Measurements from ENCODE around the gene NFATC1. TPM values are rescaled to one million over a fixed set of nuclear protein-coding genes. Genes with fewer than 3 reads are reported as not detected.

Gene NFATC1
- total RNA-seq, 1 donor from 2014 or later, result 7.1 TPM

- H3K27ac Mint-ChIP-seq (ENCODE audit: unreplicated experiment), result no peak overlapping the region
- TF ChIP-seq CTCF (IDR thresholded peaks at IDR 0.05), result no peak
Observed at GRCh38 chr18:79371561-79372121, 24.1 kb upstream of the NFATC1 start.

GRCh38 chr18:79372461-79372860 is 23.3 kb upstream of the NFATC1 start:
- no peak for TF ChIP-seq CTCF (IDR thresholded peaks at IDR 0.05)
- no peaks in the 10 kb centered on the region for H3K9me3 Mint-ChIP-seq (ENCODE audit: low read depth)
- DNase-seq (ENCODE audit: low spot score), result no peak
- H3K4me3 Mint-ChIP-seq (ENCODE audit: unreplicated experiment), result no peak overlapping the region
- no peaks in the 10 kb centered on the region for H3K4me1 Mint-ChIP-seq (ENCODE audit: low read depth)
- H3K36me3 Mint-ChIP-seq (ENCODE audit: low read depth), result peaks cover 2% of the 10 kb centered on the region
- no peak overlapping the region for H3K27ac Mint-ChIP-seq (ENCODE audit: unreplicated experiment)
- H3K27me3 Mint-ChIP-seq (ENCODE audit: low read depth), result no peaks in the 10 kb centered on the region

More at GRCh38 chr18:79371561-79372121, 24.1 kb upstream of the NFATC1 start:
- no peaks in the 10 kb centered on the region for H3K27me3 Mint-ChIP-seq (ENCODE audit: low read depth)
- H3K4me3 Mint-ChIP-seq (ENCODE audit: unreplicated experiment), result no peak overlapping the region
- DNase-seq (ENCODE audit: low spot score), result no peak
- no peaks in the 10 kb centered on the region for H3K4me1 Mint-ChIP-seq (ENCODE audit: low read depth)
- H3K9me3 Mint-ChIP-seq (ENCODE audit: low read depth), result no peaks in the 10 kb centered on the region
- H3K36me3 Mint-ChIP-seq (ENCODE audit: low read depth), result peaks cover 2% of the 10 kb centered on the region

DNA sequence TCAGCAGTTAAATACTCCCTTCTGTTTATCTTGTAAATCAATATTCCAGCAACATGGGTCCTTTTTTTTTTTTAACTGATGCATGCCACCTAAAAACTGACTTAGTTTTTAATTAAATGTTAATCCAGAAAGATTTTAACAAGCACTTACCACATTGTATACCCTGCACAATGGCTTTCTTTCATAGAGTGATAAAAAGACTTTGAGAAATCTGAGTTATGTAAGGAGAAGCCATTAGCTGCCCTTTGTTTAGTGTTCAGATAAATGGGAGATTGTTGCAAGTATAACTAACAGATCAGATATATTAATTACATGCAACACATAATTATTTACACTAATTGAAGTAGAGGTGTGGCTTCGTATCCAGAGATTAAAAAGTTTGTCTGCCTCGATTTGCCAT is 22.7 kb upstream of the NFATC1 start:
- H3K36me3 Mint-ChIP-seq (ENCODE audit: low read depth), result peaks cover 2% of the 10 kb centered on the region
- H3K27ac Mint-ChIP-seq (ENCODE audit: unreplicated experiment), result no peak overlapping the region
- no peaks in the 10 kb centered on the region for H3K27me3 Mint-ChIP-seq (ENCODE audit: low read depth)
- no peaks in the 10 kb centered on the region for H3K4me1 Mint-ChIP-seq (ENCODE audit: low read depth)
- H3K4me3 Mint-ChIP-seq (ENCODE audit: unreplicated experiment), result no peak overlapping the region
- no peak for DNase-seq (ENCODE audit: low spot score)
- no peaks in the 10 kb centered on the region for H3K9me3 Mint-ChIP-seq (ENCODE audit: low read depth)
- TF ChIP-seq CTCF (IDR thresholded peaks at IDR 0.05), result no peak

DNA sequence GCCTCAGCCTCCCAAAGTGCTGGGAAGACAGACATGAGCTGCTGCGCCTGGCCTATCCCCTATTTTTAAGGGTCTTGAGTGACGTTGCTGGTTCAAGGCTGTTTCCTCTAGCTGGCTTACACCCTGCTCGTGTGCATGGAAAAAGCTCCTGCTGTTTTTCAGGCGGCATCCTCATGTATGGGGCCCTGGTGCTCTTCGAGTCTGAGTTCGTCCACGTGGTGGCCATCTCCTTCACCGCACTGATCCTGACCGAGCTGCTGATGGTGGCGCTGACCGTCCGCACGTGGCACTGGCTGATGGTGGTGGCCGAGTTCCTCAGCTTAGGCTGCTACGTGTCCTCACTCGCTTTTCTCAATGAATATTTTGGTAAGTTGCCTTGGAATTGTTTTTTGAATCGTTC is 22.0 kb upstream of the NFATC1 start:
- TF ChIP-seq CTCF (IDR thresholded peaks at IDR 0.05), result no peak
- Mint-ChIP-seq H3K27me3 (ENCODE audit: low read depth) (no peaks in the 10 kb centered on the region), H3K4me3 (ENCODE audit: unreplicated experiment) (no peak overlapping the region), H3K27ac (ENCODE audit: unreplicated experiment) (no peak overlapping the region), H3K4me1 (ENCODE audit: low read depth) (peaks cover under 1% of the 10 kb centered on the region), H3K36me3 (ENCODE audit: low read depth) (peaks cover 2% of the 10 kb centered on the region), H3K9me3 (ENCODE audit: low read depth) (no peaks in the 10 kb centered on the region)
- no peak for DNase-seq (ENCODE audit: low spot score)

DNA sequence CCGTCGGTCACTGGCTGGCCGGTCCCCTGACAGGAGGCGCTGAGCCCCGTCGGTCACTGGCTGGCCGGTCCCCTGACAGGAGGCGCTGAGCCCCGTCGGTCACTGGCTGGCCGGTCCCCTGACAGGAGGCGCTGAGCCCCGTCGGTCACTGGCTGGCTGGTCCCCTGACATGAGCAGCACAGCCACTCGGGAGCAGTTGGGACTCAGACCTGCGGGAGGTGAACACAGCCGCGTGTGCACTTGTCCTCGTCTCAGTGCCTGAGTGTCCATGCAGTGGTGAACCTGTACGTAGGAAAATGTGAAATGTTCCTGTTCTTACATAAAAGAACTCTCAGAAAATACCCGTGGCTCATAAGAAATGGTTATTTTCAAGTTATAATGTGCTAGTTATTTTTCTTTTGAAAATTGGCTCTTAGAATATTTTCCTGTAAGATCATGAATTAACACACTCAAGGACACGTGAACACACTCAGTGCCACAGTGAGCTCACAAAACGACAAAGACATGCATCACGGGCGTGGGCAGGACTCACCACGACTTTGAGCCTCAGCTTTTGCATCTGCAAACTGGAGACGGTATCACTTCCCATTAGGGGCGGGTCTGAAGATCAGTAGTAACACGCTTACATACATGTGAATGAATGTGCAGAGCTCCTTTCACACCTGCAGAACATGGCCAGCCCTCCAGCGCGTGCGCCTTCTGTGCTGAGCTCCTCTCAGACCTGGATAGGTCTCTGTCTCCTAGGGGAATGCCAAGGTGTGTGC is 21.1 kb upstream of the NFATC1 start:
- Mint-ChIP-seq H3K36me3 (ENCODE audit: low read depth) (peaks cover 5% of the 10 kb centered on the region), H3K27ac (ENCODE audit: unreplicated experiment) (no peak overlapping the region), H3K9me3 (ENCODE audit: low read depth) (no peaks in the 10 kb centered on the region), H3K4me1 (ENCODE audit: low read depth) (peaks cover 7% of the 10 kb centered on the region), H3K27me3 (ENCODE audit: low read depth) (no peaks in the 10 kb centered on the region), H3K4me3 (ENCODE audit: unreplicated experiment) (no peak overlapping the region)
- DNase-seq (ENCODE audit: low spot score), result no peak
- no peak for TF ChIP-seq CTCF (IDR thresholded peaks at IDR 0.05)

Measured in chondrocyte (in vitro differentiated cells).